ENCODE data around the gene ZNF446. TPM values are rescaled to one million over a fixed set of nuclear protein-coding genes. Genes with fewer than 3 reads are reported as not detected.
A peak's percentile ranks its signal among the peaks of the same experiment; 100 is the strongest.
"Not testable (repeated sequence)": the region's sequence is repeated elsewhere in the genome, so short reads cannot be mapped to it uniquely, and the experiment has no call there.

ZNF446 gene
- polyA plus RNA-seq, 1 experiment = 8.2 TPM

- ChIA-PET POLR2A (no interaction called here), CTCF (interaction anchor here (1.0 kb wide), 1 partner anchor 78 kb away, joined by 3 read pairs; no protein-coding TSS in a partner anchor)
- H3K4me3 ChIP-seq (ENCODE audit: low read depth, low read length) = peak overlapping the region; percentile 81
Measured at GRCh38 chr19:58440556-58440955, 35.6 kb upstream of the ZNF446 start.

DNA sequence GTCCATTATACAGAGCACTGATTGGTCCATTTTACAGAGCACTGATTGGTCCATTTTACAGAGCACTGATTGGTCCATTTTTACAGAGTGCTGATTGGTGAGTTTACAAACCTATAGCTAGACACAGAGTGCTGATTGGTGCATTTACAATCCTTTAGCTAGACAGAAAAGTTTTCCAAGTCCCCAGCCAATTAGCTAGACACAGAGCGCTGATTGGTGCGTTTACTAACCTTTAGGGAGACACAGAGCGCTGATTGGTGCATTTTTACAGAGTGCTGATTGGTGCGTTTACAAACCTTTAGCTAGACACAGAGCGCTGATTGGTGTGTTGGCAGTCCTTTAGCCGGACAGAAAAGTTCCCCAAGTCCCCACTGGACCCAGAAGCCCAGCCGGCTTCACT is 33.2 kb upstream of the ZNF446 start:
- H3K36me3 ChIP-seq (ENCODE audit: control insufficient read depth, insufficient read depth, low read length); H3K27me3 ChIP-seq (ENCODE audit: control insufficient read depth, insufficient read depth, low read length); H3K4me3 ChIP-seq (ENCODE audit: low read depth, low read length); POLR2A ChIA-PET; DNase-seq (ENCODE audit: low read depth): not testable (repeated sequence)
- CTCF ChIA-PET = interaction anchor here (1.0 to 1.1 kb wide), 2 partner anchors 8 to 14 kb away, joined by 3 read pairs; partner anchors contain the start of gene ZNF324B

More at GRCh38 chr19:58440556-58440955, 35.6 kb upstream of the ZNF446 start:
- no peak for DNase-seq (ENCODE audit: low read depth)
- TF ChIP-seq, protein P1, sequence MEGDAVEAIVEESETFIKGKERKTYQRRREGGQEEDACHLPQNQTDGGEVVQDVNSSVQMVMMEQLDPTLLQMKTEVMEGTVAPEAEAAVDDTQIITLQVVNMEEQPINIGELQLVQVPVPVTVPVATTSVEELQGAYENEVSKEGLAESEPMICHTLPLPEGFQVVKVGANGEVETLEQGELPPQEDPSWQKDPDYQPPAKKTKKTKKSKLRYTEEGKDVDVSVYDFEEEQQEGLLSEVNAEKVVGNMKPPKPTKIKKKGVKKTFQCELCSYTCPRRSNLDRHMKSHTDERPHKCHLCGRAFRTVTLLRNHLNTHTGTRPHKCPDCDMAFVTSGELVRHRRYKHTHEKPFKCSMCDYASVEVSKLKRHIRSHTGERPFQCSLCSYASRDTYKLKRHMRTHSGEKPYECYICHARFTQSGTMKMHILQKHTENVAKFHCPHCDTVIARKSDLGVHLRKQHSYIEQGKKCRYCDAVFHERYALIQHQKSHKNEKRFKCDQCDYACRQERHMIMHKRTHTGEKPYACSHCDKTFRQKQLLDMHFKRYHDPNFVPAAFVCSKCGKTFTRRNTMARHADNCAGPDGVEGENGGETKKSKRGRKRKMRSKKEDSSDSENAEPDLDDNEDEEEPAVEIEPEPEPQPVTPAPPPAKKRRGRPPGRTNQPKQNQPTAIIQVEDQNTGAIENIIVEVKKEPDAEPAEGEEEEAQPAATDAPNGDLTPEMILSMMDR (IDR thresholded peaks at IDR 0.05; ENCODE audit: insufficient read depth, low read depth, low read length) = no peak
- no peaks in the 10 kb centered on the region for H3K27me3 ChIP-seq (ENCODE audit: control insufficient read depth, insufficient read depth, low read length)
- H3K36me3 ChIP-seq (ENCODE audit: control insufficient read depth, insufficient read depth, low read length) = peaks cover 3% of the 10 kb centered on the region

DNA sequence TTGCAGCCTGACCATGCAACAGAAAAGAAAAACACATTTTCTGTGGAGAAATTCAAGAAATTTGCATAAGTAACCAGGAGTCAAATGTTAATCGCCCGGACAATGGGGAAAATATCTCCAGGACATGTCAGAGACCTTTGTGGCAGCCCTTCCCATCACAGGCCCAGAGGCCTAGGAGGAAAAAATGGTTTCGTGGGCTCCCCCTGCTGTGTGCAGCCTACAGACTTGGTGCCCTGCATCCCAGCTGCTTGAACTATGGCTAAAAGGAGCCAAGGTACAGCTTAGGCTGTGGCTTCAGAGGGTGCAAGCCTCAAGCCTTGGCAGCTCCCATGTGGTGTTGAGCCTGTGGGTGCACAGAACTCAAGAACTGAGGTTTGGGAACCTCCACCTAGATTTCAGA is 27.3 kb upstream of the ZNF446 start:
- POLR2A ChIA-PET; DNase-seq (ENCODE audit: low read depth); H3K4me3 ChIP-seq (ENCODE audit: low read depth, low read length); H3K36me3 ChIP-seq (ENCODE audit: control insufficient read depth, insufficient read depth, low read length); H3K27me3 ChIP-seq (ENCODE audit: control insufficient read depth, insufficient read depth, low read length): not testable (repeated sequence)
- CTCF ChIA-PET = interaction anchor here (1.0 kb wide), 1 partner anchor 51 kb away, joined by 3 read pairs; no protein-coding TSS in a partner anchor

- CTCF ChIA-PET; DNase-seq (ENCODE audit: low read depth); POLR2A ChIA-PET; H3K4me3 ChIP-seq (ENCODE audit: low read depth, low read length); H3K27me3 ChIP-seq (ENCODE audit: control insufficient read depth, insufficient read depth, low read length); H3K36me3 ChIP-seq (ENCODE audit: control insufficient read depth, insufficient read depth, low read length): not testable (repeated sequence)
Measured at GRCh38 chr19:58449980-58450379, 26.2 kb upstream of the ZNF446 start.

DNA sequence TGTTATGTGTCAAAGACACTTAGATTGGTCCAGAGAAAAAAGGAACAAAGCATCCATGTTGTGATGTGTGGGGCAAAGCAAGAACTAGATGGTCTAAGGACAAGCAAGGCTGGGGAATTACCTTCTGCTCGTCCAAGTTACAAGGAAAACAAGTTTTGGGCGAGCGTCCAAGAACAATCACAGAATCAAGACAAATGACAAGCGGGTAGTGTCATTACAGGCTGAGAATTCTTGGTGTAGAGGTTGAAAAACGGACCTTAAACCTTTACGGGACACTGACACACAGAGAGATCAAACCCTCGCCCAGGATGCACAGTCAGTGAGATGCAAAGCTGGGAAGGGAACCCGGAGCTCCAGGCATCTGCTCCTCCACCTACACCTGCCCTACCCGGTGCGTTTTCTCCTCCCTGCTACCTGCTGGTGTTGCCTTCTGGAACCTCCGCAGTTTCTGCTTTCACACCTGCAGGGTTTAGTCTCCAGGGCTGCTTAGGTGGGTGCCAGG is 25.2 kb upstream of the ZNF446 start:
- no peak for DNase-seq (ENCODE audit: low read depth)
- TF ChIP-seq, protein P1 (IDR thresholded peaks at IDR 0.05; ENCODE audit: insufficient read depth, low read depth, low read length) = no peak
- ChIA-PET CTCF (interaction anchor here (0.6 to 1.3 kb wide), 3 partner anchors 8 to 69 kb away, joined by 3 to 4 read pairs (median 3); partner anchors contain the start of gene ZBTB45), POLR2A (no interaction called here)
- H3K36me3 ChIP-seq (ENCODE audit: control insufficient read depth, insufficient read depth, low read length) = peaks cover 6% of the 10 kb centered on the region
- peaks cover 1% of the 10 kb centered on the region; the same call in 1 of the 2 replicates for H3K27me3 ChIP-seq (ENCODE audit: control insufficient read depth, insufficient read depth, low read length)
- peak overlapping the region; percentile 87 for H3K4me3 ChIP-seq (ENCODE audit: low read depth, low read length)

DNA sequence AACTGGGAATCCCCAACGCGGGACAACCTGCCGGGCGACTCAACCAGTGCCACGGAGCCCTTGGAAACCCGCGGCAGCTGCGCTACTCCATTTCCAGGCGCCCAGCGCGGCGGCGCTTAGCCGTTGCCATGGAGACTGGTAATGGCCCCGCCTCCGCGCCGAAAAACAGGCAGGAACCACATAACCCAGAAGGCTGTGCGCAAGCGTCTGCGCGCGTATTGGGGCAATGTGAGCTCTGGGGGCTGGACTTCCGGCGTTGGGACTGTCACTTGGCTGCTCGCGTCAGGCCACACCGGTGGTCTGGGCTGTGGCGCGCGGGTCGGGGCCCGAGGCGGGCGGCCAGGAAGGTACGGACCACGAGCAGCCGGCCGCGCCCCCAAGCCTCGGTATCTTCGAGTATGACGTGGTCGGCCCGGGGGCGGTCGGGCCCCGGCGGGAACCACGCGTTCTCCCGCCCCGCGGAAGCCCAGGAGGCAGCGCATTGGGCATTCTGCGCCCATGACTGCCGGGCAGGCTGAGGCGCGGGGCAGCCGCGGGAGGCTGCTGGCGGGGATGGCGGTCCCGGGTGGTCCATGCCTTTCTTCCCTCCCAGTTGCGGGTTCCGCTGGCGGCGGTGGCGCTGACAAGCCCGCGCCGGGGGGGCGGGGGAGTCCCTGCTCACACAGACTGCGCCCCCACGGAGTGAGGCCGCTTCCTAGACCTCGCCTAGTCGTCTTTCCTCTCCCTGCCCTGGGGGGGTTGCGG is 24.6 kb upstream of the ZNF446 start, which contains the start of gene ZNF324B:
Gene ZNF324B (plus strand): TSS at position 265 of the 744 bp plus-strand sequence. CDS start 2,080 bp downstream, outside the sequence.
- H3K27me3 ChIP-seq (ENCODE audit: control insufficient read depth, insufficient read depth, low read length) = no peaks in the 10 kb centered on the region; the same call in 1 of the 2 replicates
- H3K36me3 ChIP-seq (ENCODE audit: control insufficient read depth, insufficient read depth, low read length) = peaks cover 11% of the 10 kb centered on the region
- H3K4me3 ChIP-seq (ENCODE audit: low read depth, low read length) = peak within 1 kb of the TSS; percentile 87
- TF ChIP-seq, protein P1 (IDR thresholded peaks at IDR 0.05; ENCODE audit: insufficient read depth, low read depth, low read length) = no peak
- DNase-seq (ENCODE audit: low read depth) = peak; percentile 61
- POLR2A ChIA-PET = no interaction called here
- CTCF ChIA-PET = interaction anchor here (0.8 to 1.3 kb wide), 2 partner anchors 9 to 68 kb away, joined by 3 read pairs; partner anchors contain the start of gene ZBTB45
